ENCODE results near the gene MARCHF7. TPM values are rescaled to one million over a fixed set of nuclear protein-coding genes. Genes with fewer than 3 reads are reported as not detected.
"Not testable (repeated sequence)": the region's sequence is repeated elsewhere in the genome, so short reads cannot be mapped to it uniquely, and the experiment has no call there.

Gene MARCHF7
- total RNA-seq, 2 donors from 2014 or later = 36.6 to 36.9 TPM

DNA sequence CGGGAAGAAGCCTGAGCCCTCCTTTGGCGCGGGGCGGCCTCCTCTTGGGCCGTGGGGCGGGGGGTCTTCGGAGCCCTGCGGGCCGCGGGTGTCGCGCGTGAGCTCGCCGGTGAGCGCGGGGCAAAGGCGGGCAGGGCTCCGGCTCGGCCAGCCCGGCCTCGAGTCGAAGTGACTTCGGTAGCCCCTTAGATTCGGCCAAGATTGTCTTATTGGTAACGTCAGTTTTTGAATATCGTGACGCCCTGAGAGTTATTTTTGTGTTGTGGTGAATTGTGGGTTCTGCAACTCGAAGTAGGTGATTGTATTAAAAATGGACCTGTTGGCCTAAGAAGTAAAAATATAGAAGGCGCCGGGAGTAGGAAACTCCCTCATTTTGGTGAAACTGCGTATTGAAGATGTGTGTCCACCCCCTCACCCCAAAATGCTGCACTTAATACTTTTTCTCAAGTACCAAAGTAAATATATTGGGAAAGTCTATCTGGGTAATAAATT lies 669 bp downstream of the MARCHF7 start:
- Histone ChIP-seq H3K36me3 (replicated peaks in 1 of 2; ENCODE audit: insufficient read depth in 1 of 2, low read depth in 2 of 2) (no peaks in the 10 kb centered on the region), H3K27me3 (no peaks in the 10 kb centered on the region), H3K4me3 (peak overlapping the region; percentile 50 to 100), H3K4me1 (peaks cover 56% of the 10 kb centered on the region), H3K9me3 (no peaks in the 10 kb centered on the region), H3K27ac (peak overlapping the region; percentile 93 to 100 (median 98))
- DNase-seq (no peak), ATAC-seq (peak; percentile 4)
- intact Hi-C loops (cut with DNase I) = loop anchor here (10.0 kb wide), 1 partner anchor 488 kb away; no protein-coding TSS in a partner anchor
- 0% methylated on average over 7 to 32 of the region's 32 CpGs for WGBS, 2 donors
- no peak for TF ChIP-seq POLR2A (IDR thresholded peaks at IDR 0.05)
- no peak for TF ChIP-seq CTCF (IDR thresholded peaks at IDR 0.05)

DNA sequence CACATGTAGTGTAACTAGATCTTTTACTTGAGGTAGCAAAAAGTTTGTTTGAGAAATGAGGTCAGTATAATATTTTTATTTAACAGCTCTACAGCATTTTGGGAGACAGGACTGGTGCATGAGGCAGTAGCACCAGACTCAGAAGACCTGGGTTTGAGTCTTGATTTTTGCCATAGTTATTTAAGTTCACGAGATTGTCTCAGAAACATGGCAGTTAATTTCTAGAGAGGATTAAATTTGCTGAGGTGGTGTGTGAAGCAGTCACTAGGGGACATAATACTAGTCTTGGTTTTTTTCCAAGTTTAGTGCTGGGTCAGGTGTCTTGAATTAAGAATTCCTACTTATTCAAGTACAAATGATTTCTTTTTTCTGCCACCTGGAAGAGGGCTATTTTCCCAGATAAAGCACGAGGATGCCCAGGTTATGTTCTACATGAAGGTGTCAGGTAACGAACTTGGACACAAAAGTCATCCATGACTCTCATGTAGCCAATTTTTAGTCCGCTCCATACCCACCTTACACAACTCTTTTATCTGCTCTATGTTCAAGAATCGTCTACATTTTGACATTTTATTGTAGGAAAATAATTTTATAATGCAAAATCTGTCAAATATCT lies 1.4 kb downstream of the MARCHF7 start:
- Histone ChIP-seq H3K9me3 (no peaks in the 10 kb centered on the region), H3K27ac (peak overlapping the region in 3 of 4 donors; percentile 9 to 100 (median 93)), H3K36me3 (replicated peaks in 1 of 2; ENCODE audit: insufficient read depth in 1 of 2, low read depth in 2 of 2) (no peaks in the 10 kb centered on the region), H3K27me3 (no peaks in the 10 kb centered on the region), H3K4me1 (peaks cover 57% of the 10 kb centered on the region), H3K4me3 (peak overlapping the region; percentile 50 to 100)
- intact Hi-C loops (cut with DNase I) = loop anchor here (10.0 kb wide), 1 partner anchor 489 kb away; no protein-coding TSS in a partner anchor
- ATAC-seq = no peak
- WGBS, 2 donors = 31 to 33% methylated on average over 5 of the region's 5 CpGs
- no peak for TF ChIP-seq POLR2A (IDR thresholded peaks at IDR 0.05)
- TF ChIP-seq CTCF (IDR thresholded peaks at IDR 0.05) = no peak
- no peak for DNase-seq

- H3K4me1 ChIP-seq = peaks cover 57% of the 10 kb centered on the region
- H3K27ac ChIP-seq = no peak overlapping the region
- H3K9me3 ChIP-seq = no peaks in the 10 kb centered on the region
- DNase-seq (no peak), ATAC-seq (no peak)
- no peak for TF ChIP-seq CTCF (IDR thresholded peaks at IDR 0.05)
- TF ChIP-seq POLR2A (IDR thresholded peaks at IDR 0.05) = no peak
- intact Hi-C loops (cut with DNase I) = loop anchor here (10.0 kb wide), 1 partner anchor 490 kb away; no protein-coding TSS in a partner anchor
- no peaks in the 10 kb centered on the region for H3K36me3 ChIP-seq (replicated peaks in 1 of 2; ENCODE audit: insufficient read depth in 1 of 2, low read depth in 2 of 2)
- no peaks in the 10 kb centered on the region for H3K27me3 ChIP-seq
- WGBS, 2 donors = 79 to 82% methylated on average over 7 to 8 of the region's 8 CpGs
- no peak overlapping the region for H3K4me3 ChIP-seq
These were observed 2.1 kb downstream of the MARCHF7 start for GRCh38 chr2:159714247-159714930.

DNA sequence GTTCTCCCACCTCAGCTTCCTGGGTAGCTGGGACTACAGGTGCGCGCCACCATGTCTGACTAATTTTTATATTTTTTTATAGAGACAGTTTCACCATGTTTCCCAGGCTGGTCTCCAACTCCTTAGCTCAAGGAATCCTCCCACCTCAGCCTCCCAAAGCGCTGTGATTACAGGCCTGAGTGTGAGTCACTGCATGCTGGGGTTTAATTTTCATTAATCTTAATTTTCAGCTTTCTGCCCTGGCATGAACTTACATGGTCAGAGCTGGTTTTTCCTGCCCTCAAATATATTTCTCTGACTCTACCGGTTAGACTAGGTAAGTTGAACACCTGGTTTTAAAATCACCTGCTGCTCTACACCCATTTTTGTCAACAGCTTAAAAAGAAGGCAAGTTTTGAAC lies 3.1 kb downstream of the MARCHF7 start:
- peaks cover 57% of the 10 kb centered on the region for H3K4me1 ChIP-seq
- ATAC-seq (no peak), DNase-seq (no peak)
- 75 to 76% methylated on average over 4 of the region's 4 CpGs for WGBS, 2 donors
- H3K36me3 ChIP-seq (replicated peaks in 1 of 2; ENCODE audit: insufficient read depth in 1 of 2, low read depth in 2 of 2) = no peaks in the 10 kb centered on the region
- no peaks in the 10 kb centered on the region for H3K9me3 ChIP-seq
- H3K27ac ChIP-seq = no peak overlapping the region
- H3K4me3 ChIP-seq = no peak overlapping the region
- intact Hi-C loops (cut with DNase I) = loop anchor here (10.0 kb wide), 1 partner anchor 491 kb away; no protein-coding TSS in a partner anchor
- no peaks in the 10 kb centered on the region for H3K27me3 ChIP-seq
- TF ChIP-seq POLR2A (IDR thresholded peaks at IDR 0.05) (no peak), CTCF (IDR thresholded peaks at IDR 0.05) (no peak)

- H3K9me3 ChIP-seq; H3K27me3 ChIP-seq; DNase-seq; H3K27ac ChIP-seq; ATAC-seq; H3K36me3 ChIP-seq (replicated peaks in 1 of 2; ENCODE audit: insufficient read depth in 1 of 2, low read depth in 2 of 2); H3K4me3 ChIP-seq: not testable (repeated sequence)
- WGBS, 2 donors = 96 to 97% methylated on average over 4 of the region's 4 CpGs
- H3K4me1 ChIP-seq = peaks cover 48% of the 10 kb centered on the region
- intact Hi-C loops (cut with DNase I) = loop anchor here (10.0 kb wide), 1 partner anchor 492 kb away; no protein-coding TSS in a partner anchor
These were observed 4.1 kb downstream of the MARCHF7 start for GRCh38 chr2:159716409-159716808.
